HG03139 (cell line): ENCODE results near the gene S100A10.

Source experiments
- ATAC-seq: cut with Tn5 transposase; IDR thresholded peaks from one replicate; pipeline ENCODE4 v1.9.1; 2021; ENCODE audit not compliant: unreplicated experiment

The S100A10 gene

DNA sequence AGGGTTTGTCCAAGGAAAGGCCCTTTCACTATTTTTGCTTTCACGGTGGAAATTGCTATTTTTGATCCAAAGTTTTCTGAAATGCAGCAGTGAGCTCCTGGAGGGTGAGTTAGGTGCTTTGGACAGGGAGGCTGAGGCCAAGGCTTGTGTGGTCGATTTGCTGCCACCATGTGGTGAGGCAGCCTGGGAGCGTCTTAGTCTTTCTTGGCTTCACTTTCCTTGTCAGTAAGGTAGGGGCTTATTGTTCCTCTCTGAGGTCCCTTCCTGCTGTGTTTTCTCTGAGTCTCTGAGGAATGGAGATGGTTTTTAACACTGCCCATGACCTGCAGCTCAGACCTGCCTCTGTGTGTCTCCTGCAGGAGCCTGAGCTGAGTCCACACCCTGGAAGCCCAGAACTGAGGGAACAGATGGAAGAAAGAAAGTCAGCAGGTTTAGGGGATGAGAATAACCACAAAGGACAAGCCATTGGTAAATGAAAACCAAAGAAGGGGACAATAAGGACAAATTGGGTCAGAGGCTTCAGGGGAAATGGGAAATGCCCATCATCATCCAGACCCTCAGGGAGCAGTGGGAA lies 20.1 kb upstream of the S100A10 start:
- no peak for ATAC-seq

DNA sequence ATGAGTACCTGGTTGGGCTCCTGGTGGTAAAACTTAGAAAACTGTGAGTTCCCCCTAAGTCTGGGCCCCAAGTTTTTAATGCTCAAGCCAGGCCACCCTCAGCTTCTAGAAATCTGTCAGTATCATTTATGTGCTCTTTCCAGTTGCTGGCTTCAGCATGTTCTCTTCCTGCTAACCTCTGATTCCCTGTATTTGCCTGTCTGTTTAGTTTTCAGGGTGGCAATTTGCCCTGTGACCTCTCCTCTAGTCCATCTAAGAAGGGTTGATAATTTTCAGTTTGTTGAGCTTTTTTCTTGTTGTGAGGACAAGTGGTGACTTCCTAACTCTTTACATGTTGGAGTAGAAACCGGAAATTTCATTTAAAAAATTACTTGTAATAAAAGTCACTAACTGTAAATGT lies 16.0 kb upstream of the S100A10 start:
- ATAC-seq, result no peak

DNA sequence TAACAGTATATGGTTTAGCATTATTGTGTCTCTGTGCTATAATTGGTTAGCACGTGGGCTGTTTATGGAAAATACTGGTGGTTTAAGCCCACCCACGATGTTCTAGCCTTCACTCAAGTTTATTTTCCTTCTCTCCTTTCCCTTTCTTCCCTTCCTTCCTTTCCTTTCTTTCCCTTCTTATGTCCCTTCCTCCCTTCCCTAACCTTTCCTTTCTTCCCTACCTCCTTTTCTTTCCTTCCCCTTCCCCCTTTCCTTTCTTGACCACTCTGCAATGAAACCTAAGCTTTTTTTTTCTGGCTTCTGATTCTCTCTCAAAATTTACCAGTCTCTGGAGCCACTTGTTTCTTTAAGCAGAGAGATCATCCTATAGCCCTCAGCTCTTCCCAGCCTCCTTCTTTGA lies 13.4 kb upstream of the S100A10 start:
- ATAC-seq, result no peak

- ATAC-seq, result no peak
These were observed 11.8 kb upstream of the S100A10 start for GRCh38 chr1:152005360-152005912.

GRCh38 chr1:152003846-152004442 lies 10.3 kb upstream of the S100A10 start:
- no peak for ATAC-seq

DNA sequence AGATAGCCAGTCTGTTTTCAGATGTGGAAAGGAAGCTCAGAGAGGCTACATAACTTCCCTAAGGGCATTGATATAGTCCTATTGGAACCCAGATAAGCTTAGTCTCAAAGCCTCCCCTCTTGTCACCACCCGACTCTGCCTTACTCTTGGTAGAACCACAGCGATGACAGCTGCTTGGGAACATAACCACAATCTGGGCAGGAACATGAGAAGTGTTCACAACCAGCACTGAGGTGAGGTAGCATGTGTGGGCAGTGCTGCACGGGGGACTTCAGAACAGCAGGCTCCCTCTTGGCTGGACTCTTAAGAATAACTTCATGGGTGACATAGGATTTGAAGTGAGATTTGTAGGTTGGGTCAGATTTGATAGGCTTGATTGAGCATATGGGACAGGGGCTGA lies 9.3 kb upstream of the S100A10 start:
- no peak for ATAC-seq

DNA sequence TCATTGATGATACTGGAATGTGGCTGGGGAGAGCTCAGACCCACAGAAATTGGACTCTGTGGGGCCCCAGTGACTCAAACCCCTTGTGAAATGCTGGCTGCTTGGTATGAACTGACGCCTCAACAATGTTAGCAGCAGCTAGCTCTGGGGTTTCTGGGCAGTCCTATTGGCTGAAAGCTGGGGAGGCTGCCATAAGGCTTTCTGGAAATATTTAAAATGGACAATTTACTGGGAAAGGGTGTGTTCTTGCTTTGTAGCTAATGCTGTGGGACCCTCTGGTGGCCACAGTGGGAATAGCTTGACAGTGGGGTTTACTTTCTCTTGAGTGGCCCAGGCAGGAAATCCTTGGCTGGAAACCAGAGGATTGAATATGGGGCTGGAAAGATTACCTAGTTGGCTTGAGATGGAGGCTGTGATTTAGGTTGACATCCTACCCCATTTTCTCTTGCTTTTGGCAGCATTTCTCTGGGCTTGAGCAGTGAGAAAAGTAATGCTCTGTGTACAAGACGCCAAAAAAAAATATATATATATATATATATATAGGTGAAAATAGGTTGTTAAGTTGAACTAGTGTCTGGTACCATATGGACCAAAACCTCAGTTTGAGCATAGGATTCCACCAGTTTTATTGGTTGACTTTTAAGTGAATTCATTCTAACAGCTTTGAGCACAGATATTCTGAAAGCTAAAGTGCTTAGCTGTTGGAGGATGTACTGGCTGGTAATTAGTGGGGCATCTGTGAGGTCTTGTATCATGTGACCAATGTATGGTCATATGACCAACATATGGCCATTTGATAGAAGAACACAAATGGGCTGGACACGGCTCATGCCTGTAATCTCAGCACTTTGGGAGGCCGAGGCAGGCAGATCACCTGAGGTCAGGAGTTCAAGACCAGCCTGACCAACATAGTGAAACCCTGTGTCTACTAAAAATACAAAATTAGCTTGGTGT lies 8.2 kb upstream of the S100A10 start:
- no peak for ATAC-seq

GRCh38 chr1:152000964-152001630 lies 7.4 kb upstream of the S100A10 start:
- ATAC-seq, result no peak

DNA sequence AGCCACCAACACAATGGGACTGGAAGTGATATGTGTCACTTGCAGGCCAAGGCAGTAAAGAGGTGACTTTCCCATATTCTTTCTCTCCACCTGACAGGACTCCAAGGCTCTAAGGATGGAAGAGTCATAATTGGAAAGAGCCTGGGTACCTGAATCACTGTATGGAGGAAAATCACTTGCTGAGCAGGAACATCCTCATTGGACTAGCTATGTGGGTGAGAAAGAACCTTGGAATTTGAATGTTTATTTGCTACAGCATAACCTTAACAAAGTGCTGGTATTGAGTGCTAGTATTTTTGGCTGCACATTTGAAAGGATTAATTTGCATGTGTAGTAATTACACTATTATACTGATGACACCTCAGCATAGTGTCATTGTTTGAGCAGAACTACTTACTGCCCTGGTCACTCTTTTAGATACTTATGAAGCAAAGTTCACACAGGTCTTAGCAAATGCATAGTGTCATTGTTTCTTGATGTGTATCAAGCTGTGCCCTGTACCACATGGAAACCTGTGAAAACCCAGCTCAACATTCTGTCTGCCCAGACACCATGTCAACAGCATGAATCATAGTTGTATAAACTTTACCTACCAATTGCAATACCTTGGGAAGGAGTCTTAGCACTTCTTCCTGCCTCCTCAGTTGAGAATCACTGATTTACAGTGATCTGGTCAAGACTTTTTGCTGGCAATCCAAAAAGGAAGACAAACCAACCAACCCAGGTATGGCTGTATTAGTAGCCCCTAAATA lies 5.1 kb upstream of the S100A10 start:
- ATAC-seq, result no peak

- no peak for ATAC-seq
These were observed 3.6 kb upstream of the S100A10 start for GRCh38 chr1:151997284-151997570.

DNA sequence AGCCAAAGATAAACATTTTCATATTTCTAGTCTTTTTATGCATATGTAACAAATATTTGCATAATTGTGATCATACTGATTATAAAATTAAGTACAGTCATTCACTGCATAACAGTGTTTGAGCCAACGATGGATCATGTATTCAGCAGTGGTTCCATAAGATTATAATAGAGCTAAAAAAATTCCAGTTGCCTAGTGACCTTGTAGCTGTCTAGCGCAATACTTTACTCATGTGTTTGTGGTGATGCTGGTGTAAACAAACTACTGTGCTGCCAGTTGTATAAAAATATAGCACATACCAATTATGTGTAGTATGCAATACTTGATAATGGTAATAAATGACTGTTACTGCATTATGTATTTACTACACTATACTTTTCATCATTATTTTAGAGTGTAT lies 2.1 kb upstream of the S100A10 start:
- no peak for ATAC-seq

GRCh38 chr1:151994956-151995355 lies 1.3 kb upstream of the S100A10 start:
- no peak for ATAC-seq

DNA sequence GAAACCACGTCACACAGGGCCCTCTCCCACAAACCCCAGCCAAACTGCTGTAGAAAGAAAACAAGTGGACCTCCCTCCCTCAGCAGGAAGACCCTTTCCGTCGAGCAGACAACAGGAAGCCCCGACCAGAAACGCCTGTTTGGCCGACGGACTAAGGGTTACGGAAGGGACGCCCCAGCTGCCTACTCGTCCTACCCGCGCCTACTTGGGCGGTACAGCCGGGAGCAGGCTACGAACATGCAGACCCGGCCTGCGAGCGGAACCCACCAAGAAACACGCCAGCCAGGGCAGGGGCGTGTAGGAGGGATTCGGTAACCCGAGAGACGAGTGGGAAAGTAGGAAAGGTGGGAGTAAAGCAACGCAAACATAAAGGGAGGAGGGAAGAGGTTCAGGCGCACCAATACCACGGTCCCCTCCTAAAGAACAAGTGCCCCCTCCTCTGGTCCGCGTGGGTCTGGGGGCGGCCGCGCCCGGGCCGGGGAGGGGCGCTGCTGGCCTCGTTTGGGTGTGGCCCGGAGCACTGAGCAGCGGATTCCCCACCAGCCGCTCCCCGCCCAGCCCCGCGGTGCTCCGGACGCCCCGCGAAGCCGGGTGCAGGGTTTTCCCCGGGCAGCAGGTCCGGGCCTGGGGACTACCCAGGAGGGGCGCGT lies 450 bp downstream of the S100A10 start:
- ATAC-seq, result no peak

DNA sequence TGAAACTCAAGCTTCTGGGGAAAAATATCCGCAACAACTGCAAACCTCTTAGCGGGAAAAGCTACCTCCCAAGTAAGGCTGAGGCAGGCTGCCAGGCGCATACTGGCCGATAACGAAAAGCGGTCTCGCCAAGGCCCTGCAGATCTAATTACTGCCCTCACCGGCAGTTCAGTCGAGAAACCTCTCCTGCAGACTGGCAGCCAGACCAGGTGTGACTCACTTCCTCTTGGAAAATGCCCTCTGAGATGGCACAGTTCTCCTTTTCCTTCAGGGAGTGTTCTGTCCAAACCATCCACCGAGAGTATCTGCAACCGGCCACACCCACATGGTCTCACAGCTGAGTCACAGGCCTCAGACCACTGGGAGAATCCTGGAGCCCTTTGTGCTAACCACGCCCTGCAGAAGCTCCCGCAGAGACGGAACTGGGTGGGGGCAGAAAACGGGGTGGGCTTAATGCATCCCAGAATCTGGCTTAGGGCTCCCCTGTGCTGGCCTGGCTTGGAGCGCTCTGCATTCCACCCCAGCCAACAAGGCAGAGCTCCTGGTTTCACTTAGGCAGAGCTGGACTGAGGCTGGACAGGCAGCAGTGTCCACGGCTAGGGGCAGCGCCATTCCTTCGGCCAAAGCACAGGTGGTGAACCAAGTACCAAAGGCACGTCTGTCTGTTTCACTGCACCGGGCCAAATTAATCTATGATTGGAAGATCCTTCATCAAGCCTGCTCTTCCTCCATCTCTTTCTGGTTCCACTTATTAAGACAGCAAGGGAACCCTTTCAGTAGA lies 1.2 kb downstream of the S100A10 start:
- ATAC-seq, result no peak

DNA sequence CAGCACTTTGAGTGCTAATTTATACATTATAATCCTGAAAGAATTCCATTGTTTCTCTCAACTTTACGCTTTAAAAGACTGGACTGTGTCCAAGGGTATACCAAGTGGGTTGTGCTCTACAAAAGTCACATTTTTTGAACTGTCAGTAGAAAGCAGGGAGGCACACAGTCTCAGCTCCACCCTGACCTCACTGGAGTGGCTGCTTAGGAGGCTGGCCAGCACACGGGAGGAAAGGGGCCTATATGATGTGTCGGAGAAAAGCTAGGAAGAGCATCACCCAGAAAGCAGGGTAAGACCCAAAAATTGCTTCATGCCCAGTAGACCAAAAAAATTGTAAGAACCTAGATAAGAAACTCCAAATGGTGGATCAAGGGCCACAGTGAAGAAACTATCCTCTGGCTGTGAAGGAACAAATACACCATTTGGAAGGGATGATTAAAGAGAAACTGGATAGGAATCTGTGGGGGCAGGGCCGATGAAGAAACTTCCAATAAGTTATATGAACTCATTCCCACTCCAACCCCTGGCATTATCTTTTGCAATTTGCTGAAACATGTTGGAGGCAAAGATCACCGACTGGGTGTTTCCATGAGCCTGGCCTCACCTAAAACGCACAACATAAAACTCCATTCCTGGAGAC lies 1.9 kb downstream of the S100A10 start:
- no peak for ATAC-seq

GRCh38 chr1:151990856-151991198 lies 2.8 kb downstream of the S100A10 start:
- ATAC-seq, result no peak

- no peak for ATAC-seq
These were observed 3.4 kb downstream of the S100A10 start for GRCh38 chr1:151990058-151990855.

GRCh38 chr1:151989211-151989862 lies 4.3 kb downstream of the S100A10 start:
- ATAC-seq, result no peak
